GM19351 (cell line): Measurements from ENCODE around the gene SGSH.
"Not testable (repeated sequence)": the region's sequence is repeated elsewhere in the genome, so short reads cannot be mapped to it uniquely, and the experiment has no call there.

ENCODE experiments used
- ATAC-seq: cut with Tn5 transposase; IDR thresholded peaks from one replicate; pipeline ENCODE4 v1.9.1; 2021; ENCODE audit warnings: mild to moderate bottlenecking, moderate library complexity; ENCODE audit not compliant: unreplicated experiment

The SGSH gene

DNA sequence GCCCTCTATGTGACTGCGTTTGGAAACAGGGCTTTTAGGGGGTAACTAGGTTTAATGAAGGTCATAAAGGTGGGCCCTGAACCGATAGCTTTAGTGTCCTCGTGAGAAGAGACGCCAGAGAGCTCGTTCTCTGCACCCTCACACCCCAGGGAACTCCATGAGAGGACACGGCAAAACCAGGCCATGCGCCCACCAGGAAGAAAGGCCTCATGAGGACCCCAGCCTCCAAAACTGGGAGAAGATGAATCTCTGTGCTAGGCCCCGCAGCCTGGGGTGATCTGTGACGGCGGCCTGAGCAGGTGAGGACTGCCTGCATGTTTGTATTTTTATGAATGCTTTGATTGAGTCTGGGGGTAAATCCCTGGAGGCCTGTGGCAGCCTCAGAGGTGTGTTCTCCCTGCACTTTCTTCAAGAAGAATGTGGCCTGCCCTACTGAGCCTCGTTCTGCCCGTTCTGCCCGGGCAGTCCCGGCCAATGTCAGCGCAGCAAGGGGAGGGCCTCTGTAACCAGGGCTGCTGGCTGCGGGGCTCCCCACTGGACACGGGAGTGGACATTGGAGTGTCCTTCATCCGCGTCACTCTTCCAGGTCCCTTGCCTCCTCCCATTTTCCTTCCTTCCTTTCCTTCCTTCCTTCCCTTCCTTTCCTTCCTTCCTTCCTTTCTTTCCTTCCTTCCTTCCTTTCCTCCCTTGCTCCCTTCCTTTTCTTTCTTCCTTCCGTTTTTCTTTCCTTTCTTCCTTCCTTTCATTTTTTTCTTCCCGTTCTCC is 33.7 kb upstream of the SGSH start:
- no peak for ATAC-seq

DNA sequence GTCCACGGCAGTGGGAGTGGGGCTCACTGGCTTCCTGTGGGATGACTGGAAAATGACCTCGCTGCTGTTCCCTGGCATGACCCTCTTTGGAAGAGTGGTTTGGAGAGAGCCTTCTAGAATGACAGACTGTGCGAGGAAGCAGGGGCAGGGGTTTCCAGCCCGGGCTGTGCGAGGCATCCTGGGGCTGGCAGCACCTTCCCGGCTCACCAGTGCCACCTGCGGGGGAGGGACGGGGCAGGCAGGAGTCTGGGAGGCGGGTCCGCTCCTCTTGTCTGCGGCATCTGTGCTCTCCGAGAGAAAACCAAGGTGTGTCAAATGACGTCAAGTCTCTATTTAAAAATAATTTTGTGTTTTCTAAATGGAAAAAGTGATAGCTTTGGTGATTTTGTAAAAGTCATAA is 32.7 kb upstream of the SGSH start:
- ATAC-seq: no peak

DNA sequence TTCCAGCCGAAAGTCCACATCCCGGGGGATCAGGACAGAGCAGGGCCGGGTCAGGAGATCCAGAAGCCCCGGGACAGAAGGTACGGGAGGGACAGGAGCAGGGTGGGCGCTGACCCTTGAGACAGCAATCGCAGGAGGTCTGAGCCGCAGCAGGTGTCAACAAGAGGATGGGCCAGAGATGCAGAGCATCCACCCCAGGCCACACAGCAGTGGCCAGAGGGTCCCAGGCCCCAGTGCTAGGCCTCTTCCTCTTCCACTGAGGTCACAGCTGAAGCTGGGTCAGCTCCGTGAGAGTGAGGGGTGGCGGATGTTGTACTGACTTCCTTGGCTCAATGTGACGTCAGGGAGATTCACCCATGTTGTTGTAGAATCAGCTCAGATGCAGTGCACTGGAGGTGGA is 31.8 kb upstream of the SGSH start:
- no peak for ATAC-seq

- ATAC-seq: no peak
Measured at GRCh38 chr17:80248894-80249710, 29.0 kb upstream of the SGSH start.

- ATAC-seq: no peak
Measured at GRCh38 chr17:80248001-80248893, 28.1 kb upstream of the SGSH start.

DNA sequence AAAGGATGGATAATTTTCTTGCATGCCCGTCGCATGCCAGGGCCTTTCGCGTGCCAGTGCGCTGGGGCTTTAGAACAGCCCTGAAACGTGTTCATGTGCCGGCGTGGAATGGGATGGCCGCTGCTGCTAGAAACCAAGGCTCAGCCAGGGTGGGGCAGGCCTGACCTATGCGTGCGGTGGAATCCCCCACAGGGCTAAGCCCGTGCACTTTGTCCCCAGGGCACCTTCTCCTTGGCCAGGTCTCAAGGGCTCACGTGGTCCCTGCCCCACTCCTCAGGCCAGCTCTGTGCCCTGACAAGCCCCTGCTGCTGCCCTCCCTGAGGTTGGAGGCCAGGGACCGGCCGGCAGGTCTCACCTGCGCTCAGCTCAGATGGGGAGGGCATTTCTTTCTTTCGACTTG is 27.4 kb upstream of the SGSH start:
- no peak for ATAC-seq

GRCh38 chr17:80246726-80247125 is 26.6 kb upstream of the SGSH start:
- no peak for ATAC-seq

GRCh38 chr17:80246266-80246681 is 26.1 kb upstream of the SGSH start:
- ATAC-seq: no peak

DNA sequence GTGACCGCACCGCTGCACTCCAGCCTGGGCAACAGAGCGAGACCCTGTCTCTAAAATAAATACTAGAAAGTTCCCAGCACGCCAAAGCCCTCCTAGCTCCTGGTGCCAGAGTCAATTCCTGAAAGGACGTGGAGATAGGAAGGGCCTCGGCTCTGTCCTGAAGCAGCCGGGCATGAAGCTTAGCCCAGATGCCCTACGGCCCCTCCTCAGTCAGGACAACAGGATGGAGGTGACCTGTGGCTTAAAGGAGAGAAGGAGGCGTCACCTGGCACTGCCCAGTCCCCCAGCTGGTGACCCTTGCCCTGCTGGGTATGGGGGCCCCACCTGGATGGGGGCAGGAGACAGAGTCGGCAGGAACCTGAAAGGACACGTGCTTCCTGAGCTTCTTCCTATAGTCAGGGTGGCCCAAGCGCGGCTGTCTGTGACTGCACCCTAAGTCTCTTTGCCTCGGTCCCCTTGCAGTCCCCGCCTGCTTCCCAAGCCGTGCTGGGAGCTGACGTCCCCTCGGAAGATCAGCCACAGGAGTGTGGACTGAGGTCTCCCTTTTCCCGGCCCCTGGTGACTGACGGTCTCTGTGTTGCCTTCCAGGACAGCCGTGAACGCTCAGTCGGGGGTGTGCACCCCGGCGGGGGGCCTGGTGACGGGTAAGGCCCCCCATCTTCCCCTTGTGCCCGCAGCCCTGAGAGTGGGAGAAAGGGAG is 25.6 kb upstream of the SGSH start:
- ATAC-seq: no peak

DNA sequence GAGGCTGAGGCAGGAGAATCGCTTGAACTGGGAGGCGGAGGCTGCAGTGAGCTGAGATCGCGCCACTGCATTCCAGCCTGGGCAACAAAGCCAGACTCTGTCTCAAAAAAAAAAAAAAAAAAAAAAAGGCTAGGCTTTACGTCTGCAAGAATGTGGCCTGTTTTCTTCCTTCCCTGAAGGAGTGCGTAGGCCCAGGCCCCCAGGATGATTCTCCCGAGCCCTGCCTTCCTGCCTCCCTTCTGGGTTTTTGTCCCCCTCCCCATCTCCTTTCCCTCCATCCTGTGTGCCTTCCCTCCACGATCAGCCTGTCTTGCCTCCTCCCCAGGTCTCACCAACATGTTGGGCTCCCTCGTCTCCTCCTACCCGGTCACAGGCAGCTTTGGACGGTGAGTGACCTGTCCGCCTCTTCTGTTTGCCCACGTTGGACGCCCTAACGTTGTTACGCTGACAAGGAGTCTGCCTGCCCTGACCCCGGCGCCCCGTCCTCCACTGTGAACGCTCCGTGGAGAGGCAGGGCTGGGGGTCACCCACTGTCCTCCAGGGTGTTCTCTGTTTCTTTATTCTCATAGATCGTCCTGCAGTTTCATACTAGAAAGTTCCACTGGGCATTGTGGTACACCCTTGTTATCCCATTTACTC is 24.9 kb upstream of the SGSH start:
- ATAC-seq: no peak

- ATAC-seq: not testable (repeated sequence)
Measured at GRCh38 chr17:80244448-80244847, 24.3 kb upstream of the SGSH start.

DNA sequence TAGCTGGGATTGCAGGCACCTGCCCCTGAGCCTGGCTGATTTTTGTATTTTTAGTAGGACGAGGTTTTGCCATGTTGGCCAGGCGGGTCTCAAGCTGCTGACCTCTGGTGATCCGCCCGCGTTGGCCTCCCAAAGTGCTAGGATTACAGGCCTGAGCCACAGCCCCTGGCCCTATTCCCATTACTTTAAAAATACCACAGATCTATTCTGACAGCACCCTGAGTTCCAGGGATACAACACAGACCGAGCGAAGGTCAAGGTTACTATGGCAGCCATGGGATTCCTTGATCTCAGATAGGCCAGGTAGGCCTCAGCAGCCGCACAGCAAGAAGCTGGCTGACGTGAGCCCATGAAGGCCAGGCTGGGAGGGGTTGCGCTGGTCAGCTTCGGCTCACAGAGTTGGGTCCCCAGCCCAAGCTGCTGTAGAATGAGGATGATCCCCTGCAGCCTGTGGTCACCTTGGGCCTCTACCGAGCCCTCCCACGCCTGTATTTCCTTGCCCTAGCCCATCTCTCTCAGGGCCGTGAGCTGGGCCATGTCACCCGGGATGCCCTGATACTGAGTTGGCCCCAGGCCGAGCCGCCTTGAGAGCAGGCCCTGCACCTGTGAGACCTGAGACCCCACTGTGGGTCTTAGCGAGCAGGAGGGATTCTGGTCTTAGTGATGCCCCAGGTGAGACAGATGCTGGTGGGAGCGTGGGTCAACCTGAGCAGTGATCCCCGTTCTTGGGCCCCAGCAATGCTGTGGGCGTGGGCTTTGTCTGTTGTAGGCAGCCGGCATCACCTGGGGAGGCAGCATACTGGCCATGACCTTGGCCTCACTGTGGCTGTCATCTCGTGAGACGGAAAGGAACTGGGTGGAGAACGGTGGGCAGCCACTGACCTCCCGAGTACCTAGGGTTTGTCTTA is 23.6 kb upstream of the SGSH start:
- ATAC-seq: no peak

DNA sequence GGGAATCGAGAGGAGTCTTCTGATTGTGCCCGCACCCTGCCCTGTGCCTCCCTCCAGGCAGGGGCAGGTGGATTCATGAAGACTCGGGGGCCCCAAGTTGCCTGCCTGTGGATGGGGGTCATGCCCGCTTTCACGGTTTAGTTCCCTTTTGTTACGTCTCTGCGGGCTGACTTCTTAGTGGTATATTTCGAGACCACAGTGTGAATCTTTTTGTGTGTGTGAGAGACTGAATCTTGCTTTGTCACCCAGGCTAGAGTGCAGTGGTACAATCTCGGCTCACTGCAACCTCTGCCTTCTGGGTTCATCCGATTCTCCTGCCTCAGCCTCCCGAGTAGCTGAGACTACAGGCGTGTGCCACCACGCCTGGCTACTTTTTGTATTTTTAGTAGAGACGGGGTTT is 22.4 kb upstream of the SGSH start:
- no peak for ATAC-seq

GRCh38 chr17:80237386-80237785 is 17.3 kb upstream of the SGSH start:
- no peak for ATAC-seq

GRCh38 chr17:80236911-80237310 is 16.8 kb upstream of the SGSH start:
- ATAC-seq: no peak

DNA sequence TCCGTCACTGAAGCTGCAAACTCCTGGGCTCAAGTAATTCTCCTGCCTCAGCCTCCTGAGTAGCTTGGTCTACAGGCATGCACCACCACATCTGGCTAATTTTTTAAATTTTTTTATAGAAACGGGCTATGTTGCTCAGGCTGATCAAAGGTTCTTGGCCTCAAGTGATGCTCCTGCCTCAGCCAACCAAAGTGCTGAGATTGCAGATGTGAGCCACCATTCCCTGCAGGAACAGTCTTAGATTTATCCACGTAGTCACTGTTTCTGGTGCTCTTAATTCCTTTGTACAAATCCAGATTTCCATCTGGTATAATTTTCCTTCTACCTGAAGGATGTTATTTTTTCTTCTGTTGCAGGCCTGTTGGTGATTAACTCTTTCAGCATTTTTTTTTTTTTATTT is 13.1 kb upstream of the SGSH start:
- ATAC-seq: no peak

- ATAC-seq: no peak
Measured at GRCh38 chr17:80232438-80232837, 12.3 kb upstream of the SGSH start.

GRCh38 chr17:80229011-80229410 is 8.9 kb upstream of the SGSH start:
- ATAC-seq: no peak

DNA sequence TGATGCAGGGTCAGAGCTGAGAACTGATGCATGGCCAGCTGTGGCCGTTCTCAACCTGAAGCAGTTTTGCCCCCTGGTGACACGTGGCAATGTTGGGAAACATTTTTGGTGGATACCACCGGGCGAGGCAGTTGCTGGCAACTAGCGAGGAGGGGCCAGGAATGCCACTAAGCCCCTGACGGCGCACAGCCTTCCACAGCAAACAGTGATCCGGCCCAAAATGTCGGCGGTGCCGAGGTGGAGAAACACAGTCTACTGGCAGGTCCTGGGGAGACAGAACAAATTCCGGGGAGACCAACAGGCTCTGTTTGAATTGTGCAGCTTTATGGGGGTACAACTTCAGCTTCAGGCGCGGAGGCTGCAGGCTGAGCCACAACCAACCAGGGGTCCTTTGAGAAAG is 8.3 kb upstream of the SGSH start:
- ATAC-seq: no peak
